GM15510 (cell line): ENCODE measurements around the gene NKD2.

Experiments used
- POLR2A ChIP-seq: IDR thresholded peaks from 3 replicates; pipeline ENCODE4 v1.6.1; 2011; ENCODE audit warnings: borderline replicate concordance; ENCODE audit not compliant: insufficient read length; ENCODE audit errors: extremely low read depth

The NKD2 gene

GRCh38 chr5:976849-977751 is 31.5 kb upstream of the NKD2 start:
- TF ChIP-seq POLR2A: no peak

- TF ChIP-seq POLR2A: no peak
Observed at GRCh38 chr5:978054-978453, 30.5 kb upstream of the NKD2 start.

GRCh38 chr5:978693-979092 is 29.9 kb upstream of the NKD2 start:
- TF ChIP-seq POLR2A: no peak

- TF ChIP-seq POLR2A: no peak
Observed at GRCh38 chr5:979100-979817, 29.3 kb upstream of the NKD2 start.

GRCh38 chr5:980001-980588 is 28.5 kb upstream of the NKD2 start:
- TF ChIP-seq POLR2A: no peak

- no peak for TF ChIP-seq POLR2A
Observed at GRCh38 chr5:980966-981365, 27.6 kb upstream of the NKD2 start.

GRCh38 chr5:981456-981855 is 27.1 kb upstream of the NKD2 start:
- no peak for TF ChIP-seq POLR2A

- TF ChIP-seq POLR2A: no peak
Observed at GRCh38 chr5:982377-983237, 26.0 kb upstream of the NKD2 start.

- no peak for TF ChIP-seq POLR2A
Observed at GRCh38 chr5:983238-983524, 25.4 kb upstream of the NKD2 start.

GRCh38 chr5:983568-983967 is 25.0 kb upstream of the NKD2 start:
- TF ChIP-seq POLR2A: no peak

- no peak for TF ChIP-seq POLR2A
Observed at GRCh38 chr5:984774-985173, 23.8 kb upstream of the NKD2 start.

GRCh38 chr5:987761-988160 is 20.8 kb upstream of the NKD2 start:
- TF ChIP-seq POLR2A: no peak

GRCh38 chr5:988322-988721 is 20.3 kb upstream of the NKD2 start:
- no peak for TF ChIP-seq POLR2A

- no peak for TF ChIP-seq POLR2A
Observed at GRCh38 chr5:989961-990530, 18.6 kb upstream of the NKD2 start.
